Stimulated activated CD8-positive, alpha-beta memory T cell treated with anti-CD3 and anti-CD28 coated beads, Interleukin-15, amount 100 ng/mL, for 48 hours (primary cell): ENCODE data around the gene ANKRD17.
"Not testable (repeated sequence)": the region's sequence is repeated elsewhere in the genome, so short reads cannot be mapped to it uniquely, and the experiment has no call there.

Experiments used
- DNase-seq, 2 donors: peaks; one replicate each; pipeline ENCODE4 v3.0.0-alpha.2; 2020; ENCODE audit warnings: low read depth in 2 of 2

Gene ANKRD17

DNA sequence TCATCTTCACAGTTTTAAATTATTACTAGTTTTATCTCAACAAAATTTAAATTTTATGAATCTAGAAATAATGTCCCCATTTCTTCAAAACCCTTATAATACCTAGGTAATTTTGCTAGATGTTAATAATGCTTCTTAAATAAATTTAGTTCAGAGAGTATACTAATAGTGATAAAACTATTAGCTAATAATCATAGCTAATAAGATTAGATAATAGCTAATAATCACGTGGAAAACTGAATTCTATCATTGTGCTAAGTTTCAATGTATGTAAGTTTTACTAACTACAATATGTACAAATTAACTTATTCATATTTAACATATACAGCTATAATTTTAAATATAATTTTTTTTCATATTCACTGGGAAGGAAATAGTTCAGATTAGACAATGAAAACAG, 10.2 kb downstream of the ANKRD17 start:
- DNase-seq = no peak

DNA sequence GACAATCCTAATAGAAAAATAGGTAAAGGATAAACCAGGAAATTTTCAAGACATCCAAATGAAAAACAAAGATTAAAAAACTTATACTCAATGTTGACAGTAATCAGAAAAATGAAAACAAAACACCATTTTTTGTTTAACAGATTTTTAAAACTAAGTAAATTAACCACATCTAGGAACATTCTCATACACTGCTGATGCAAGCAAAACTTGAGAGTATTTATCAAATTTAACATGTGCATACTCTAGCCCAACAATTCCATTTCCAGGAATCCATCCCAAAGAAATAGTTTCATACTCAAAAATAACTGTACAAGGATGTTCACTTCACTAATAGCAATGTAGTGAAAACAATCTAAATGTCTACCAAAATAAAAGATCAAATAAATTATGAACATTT, 11.5 kb downstream of the ANKRD17 start:
- DNase-seq = no peak

- no peak for DNase-seq
Measured at GRCh38 chr4:73245955-73246354, 12.6 kb downstream of the ANKRD17 start.

- DNase-seq = no peak
Measured at GRCh38 chr4:73244945-73245601, 13.5 kb downstream of the ANKRD17 start.

GRCh38 chr4:73237044-73237443, 21.6 kb downstream of the ANKRD17 start:
- DNase-seq = no peak

DNA sequence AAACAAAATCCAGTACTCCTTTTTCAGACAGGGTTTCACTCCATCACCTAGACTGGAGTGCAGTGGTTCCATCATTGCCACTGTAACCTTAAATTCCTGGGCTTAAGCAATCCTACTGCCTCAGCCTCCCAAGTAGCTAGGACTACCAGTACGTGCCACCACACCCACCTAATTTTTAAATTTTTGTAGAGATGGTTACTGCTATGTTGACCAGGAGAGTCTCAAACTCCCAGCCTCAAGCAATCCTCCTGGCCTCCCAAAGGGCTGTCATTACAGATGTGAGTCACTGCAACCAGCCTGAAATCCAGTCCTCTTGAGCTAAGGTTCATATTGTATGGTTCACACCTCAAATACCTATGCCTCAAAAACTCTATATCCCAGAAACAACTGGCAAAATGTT, 22.4 kb downstream of the ANKRD17 start:
- no peak for DNase-seq

GRCh38 chr4:73234712-73235111, 23.9 kb downstream of the ANKRD17 start:
- DNase-seq = no peak

DNA sequence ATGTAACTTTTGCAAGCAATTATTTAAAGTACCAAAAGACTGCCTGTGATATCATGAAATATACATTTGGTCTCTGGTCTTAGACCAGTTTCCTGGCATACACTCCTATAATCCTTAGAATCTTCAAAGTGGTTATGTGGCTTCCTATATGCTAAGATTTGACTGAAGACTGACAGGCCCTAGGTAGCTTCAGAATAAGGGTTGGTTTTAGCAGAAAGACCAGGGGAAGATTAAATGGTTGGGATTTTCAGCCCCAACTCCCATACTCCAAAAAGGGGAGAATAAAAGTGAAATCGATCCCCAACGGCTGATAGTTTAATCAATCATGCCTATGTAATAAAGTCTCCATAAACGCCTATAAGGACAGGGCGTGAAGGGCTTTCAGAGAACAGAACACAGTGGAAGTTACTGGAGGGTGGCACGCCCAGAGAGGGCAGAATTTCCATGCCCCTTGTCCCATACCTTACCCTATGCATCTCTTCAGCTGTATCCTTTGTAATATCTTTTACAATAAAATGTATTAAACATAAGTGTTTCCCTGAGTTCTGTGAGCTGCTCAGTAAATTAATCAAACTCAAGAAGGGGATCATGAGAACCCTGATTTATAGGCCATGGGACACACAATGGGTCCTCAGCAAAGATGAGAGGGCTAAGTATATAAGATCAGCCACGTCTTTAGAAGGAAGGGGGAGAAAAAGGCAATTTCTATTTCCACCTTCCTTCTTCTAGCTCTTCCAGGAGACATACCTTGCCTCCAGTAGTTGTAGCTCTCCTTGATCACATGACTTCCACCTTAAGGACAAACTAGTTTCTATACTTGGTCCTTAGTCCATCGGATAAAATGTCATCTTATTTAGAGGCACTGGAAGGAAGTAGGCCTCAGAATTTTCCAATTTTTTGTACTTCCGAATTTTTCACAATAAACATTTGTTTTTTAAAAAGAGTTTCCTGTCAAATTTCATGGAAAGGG, 26.8 kb downstream of the ANKRD17 start:
- no peak for DNase-seq

DNA sequence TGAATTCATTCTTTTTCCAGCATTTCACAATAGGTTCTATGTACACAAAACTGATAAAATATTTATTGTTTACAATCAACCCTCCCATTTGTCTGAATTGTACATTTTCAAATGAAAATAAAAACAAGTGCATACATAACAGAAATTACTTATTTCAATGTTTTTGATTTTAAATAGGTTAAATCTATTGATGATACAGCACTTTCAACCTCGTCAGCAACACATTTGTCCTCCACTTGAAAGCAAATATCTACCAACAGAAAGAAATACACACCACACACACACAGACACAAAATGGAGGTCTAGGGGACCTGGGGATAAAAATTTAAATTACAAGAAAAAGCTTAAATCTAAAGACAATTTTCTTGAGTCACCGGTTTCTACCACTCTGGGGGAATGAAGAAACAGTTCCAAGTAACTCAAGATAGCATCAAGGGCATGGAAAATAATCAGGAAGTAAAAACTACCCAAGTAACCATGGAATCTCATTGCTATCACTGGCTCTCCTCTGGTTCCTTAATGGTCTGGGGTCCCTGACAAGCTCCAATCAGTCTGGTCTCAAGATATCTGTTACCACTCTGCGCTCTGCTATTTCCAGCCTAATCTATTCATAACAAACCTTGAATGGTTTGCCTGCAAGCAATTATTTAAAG, 27.6 kb downstream of the ANKRD17 start:
- no peak for DNase-seq

GRCh38 chr4:73228800-73229199, 29.8 kb downstream of the ANKRD17 start:
- DNase-seq = not testable (repeated sequence)

DNA sequence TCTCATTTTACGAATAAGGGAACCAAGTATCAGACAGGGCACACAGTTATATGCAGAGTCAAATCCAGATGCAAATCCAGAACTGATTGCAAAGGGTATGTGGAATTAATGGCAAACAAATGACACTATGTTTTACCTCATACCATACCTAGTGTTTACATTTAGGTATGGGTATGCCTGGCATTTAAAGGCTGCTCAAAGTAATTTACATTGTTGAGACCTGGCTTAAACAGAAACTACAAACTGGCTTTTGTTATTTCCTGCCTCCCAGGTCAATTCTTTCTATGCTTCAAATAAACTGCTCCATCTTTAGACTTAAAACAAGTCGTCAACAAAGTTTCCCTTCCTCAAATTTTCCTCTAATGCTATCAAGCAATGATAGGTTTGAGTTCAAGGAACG, 33.7 kb downstream of the ANKRD17 start:
- DNase-seq = no peak

GRCh38 chr4:73223258-73223650, 35.3 kb downstream of the ANKRD17 start:
- no peak for DNase-seq

DNA sequence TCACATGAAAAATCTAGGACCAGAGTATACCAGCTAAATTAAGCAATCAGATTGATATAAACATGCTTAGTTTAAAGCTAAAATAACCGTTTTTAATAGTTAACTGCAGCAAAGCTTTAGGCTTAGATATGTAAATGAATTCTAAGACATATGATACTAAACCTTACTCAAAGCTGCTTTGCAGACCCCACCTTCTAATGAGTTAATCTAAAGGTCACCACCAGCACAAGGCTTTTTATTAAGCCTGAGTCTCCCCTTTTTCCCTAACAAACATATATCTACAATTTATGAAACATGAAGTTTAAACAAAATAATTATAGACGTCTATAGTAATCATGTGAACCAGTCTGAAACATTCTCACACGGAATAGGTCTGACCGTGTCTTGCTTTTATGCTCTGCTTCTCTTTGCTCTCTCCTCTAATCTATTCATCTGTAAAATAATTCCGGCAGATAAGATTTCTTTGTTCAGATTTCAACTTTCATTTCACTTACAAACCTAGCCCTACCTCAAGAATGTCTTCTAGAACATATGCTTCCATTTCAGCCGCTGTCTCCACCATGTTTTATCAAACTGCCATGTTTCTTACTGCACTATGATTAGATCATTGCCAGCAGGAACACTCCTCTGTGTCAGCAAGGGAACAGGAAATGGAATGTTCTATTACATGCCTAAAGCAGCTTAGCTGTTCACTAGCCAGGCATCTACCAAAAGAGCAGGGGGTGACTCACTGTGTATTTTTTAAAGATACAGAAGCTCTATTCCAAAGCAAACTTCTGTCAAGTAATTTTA, 35.9 kb downstream of the ANKRD17 start:
- peak; percentile 8 to 20 for DNase-seq

DNA sequence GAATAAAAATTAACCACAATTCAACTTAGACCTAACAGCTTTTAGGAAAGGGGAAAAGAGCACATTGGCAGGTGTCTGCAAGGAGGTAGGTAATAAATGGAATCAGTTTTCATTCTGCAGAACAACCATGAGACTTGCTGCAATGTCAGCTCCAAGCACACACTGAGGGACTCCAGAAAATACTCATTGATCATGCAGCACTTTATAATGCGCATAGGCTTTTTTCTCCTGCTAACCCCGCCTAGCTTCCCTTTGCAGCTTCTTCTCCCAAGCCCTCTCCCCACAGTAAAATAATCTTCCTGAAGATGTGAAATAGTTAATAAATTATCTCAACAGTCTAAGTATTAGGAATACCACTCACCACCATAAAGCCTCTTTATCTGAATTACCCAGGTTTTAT, 36.9 kb downstream of the ANKRD17 start:
- DNase-seq = no peak

- DNase-seq = no peak
Measured at GRCh38 chr4:73220815-73221214, 37.8 kb downstream of the ANKRD17 start.

DNA sequence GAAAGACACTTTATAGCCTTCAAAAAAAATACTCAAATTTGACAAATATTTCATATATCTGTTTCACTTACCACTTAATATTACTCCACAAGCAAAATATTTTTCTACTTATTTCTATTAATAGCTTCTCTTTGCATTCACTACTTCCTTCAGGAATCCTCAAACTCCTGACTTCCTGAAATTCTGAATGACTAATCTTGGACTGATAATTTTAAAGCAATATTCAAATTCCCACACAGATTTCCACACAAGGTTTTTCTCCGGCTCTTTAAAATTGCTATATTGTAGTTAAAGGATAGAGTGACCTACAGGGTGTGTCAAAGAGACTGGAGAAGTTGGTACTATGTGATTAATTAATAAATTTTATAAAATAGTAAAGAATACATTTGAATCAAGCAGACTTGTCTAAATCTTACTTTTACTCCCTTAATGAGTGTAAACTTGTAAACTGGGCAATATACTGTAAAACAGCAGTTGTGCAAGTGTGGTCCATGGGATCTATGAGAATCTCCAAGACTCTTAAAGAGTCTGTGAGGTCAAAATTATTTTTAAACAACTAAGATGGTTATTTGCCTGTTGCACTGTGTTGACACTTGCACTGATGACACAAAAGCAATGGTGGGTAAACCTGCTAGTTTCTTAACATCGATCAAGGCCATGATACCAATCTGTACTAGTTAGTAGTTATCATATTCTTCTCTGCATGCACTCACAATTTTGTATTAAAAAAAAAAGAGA, 44.5 kb downstream of the ANKRD17 start:
- DNase-seq = no peak

- no peak for DNase-seq
Measured at GRCh38 chr4:73212982-73213730, 45.4 kb downstream of the ANKRD17 start.

DNA sequence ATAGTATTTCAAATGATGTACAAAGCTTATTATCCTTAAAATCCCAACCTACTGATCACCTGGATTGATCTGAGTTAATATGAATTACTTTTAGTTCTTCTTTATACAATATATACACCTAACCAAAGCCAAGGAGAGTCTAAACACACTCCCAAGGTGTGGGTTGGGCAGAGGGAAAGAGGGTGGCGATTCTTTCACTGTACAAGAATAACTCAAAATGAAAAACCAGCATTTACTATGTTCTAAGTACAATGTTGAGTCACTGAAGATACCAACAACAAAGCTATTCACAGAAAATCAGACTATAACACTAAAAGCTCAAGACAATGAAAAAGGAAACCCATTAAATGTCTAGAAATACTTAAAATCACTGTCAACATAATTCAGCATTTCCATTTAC, 46.6 kb downstream of the ANKRD17 start:
- no peak for DNase-seq

- DNase-seq = no peak
Measured at GRCh38 chr4:73208376-73208775, 50.2 kb downstream of the ANKRD17 start.

GRCh38 chr4:73206236-73206635, 52.4 kb downstream of the ANKRD17 start:
- DNase-seq = no peak
